DND-41 (cell line): ENCODE measurements around the gene DMRTA2.

Source experiments
- ATAC-seq: fragments of 200-7000 bp; cut with Tn5 transposase; 3 replicates; pipeline ENCODE4 v1.9.1; 2021; ENCODE audit warnings: low read depth; ENCODE audit not compliant: insufficient read depth
- DNase-seq: peaks from one replicate; pipeline ENCODE4 v3.0.0-alpha.2; 2020
- H2AFZ ChIP-seq: 2 replicates; pipeline ENCODE4 v1.6.0; 2012; ENCODE audit warnings: low read depth, low read length
- H3K27ac ChIP-seq: 2 replicates; pipeline ENCODE4 v1.5.1; 2012; ENCODE audit warnings: low read length, inconsistent platforms
- H3K27me3 ChIP-seq: fragments of 200-600 bp; sonication (generic); 2 replicates; pipeline ENCODE4 v1.6.0; 2012; ENCODE audit warnings: low read length, mild to moderate bottlenecking, inconsistent platforms; ENCODE audit not compliant: insufficient read depth, poor library complexity
- H3K36me3 ChIP-seq: 2 replicates; pipeline ENCODE4 v1.5.1; 2012; ENCODE audit warnings: low read length, inconsistent platforms; ENCODE audit not compliant: insufficient read depth
- H3K4me1 ChIP-seq: 2 replicates; pipeline ENCODE4 v1.5.1; 2012; ENCODE audit warnings: mild to moderate bottlenecking, low read length; ENCODE audit not compliant: insufficient read depth
- H3K4me2 ChIP-seq: 2 replicates; pipeline ENCODE4 v1.6.0; 2012; ENCODE audit warnings: mild to moderate bottlenecking, moderate library complexity, low read length, inconsistent platforms; ENCODE audit not compliant: insufficient read depth
- H3K4me3 ChIP-seq, 2 experiments: fragments of 200-600 bp in 1 of 2; shearing (Covaris generic) in 1 of 2; 2 replicates each; pipeline ENCODE4 v1.5.1; 2012 to 2016; ENCODE audit warnings: inconsistent platforms in 2 of 2, low read length in 2 of 2, mild to moderate bottlenecking in 2 of 2, low read depth in 1 of 2, moderate library complexity in 1 of 2
- H3K79me2 ChIP-seq: 2 replicates; pipeline ENCODE4 v1.6.0; 2012; ENCODE audit warnings: low read length, inconsistent platforms; ENCODE audit not compliant: insufficient read depth
- H3K9ac ChIP-seq: 2 replicates; pipeline ENCODE4 v1.6.0; 2012; ENCODE audit warnings: low read depth, mild to moderate bottlenecking, inconsistent platforms, low read length, moderate library complexity
- H3K9me3 ChIP-seq: 2 replicates; pipeline ENCODE4 v1.5.1; 2012; ENCODE audit warnings: low read length, moderate library complexity, mild to moderate bottlenecking, inconsistent platforms; ENCODE audit not compliant: insufficient read depth, severe bottlenecking
- H4K20me1 ChIP-seq: 2 replicates; pipeline ENCODE4 v1.6.0; 2012; ENCODE audit warnings: low read length; ENCODE audit not compliant: insufficient read depth
- CTCF ChIP-seq: IDR thresholded peaks from 2 replicates; pipeline ENCODE4 v1.5.1; 2012; ENCODE audit warnings: borderline replicate concordance, low read length, moderate library complexity, mild to moderate bottlenecking; ENCODE audit not compliant: poor library complexity, severe bottlenecking; ENCODE audit errors: extremely low read depth
- EZH2 ChIP-seq: IDR thresholded peaks from 3 replicates; pipeline ENCODE4 v1.6.1; 2012; ENCODE audit warnings: borderline replicate concordance, low read depth, mild to moderate bottlenecking, moderate library complexity, low read length, inconsistent platforms; ENCODE audit not compliant: severe bottlenecking

DMRTA2 gene

GRCh38 chr1:50417946-50418599 is 5.2 kb downstream of the DMRTA2 start:
- TF ChIP-seq CTCF: no peak
- no peak for TF ChIP-seq EZH2
- Histone ChIP-seq H3K9me3 (no peaks in the 10 kb centered on the region), H3K4me3 (no peak overlapping the region), H3K36me3 (no peaks in the 10 kb centered on the region), H4K20me1 (no peaks in the 10 kb centered on the region), H3K79me2 (no peaks in the 10 kb centered on the region), H3K27me3 (no peaks in the 10 kb centered on the region), H3K4me1 (no peaks in the 10 kb centered on the region), H3K27ac (no peak overlapping the region), H3K4me2 (no peak overlapping the region), H3K9ac (no peak overlapping the region), H2AFZ (no peak overlapping the region)
- no peak for DNase-seq
- ATAC-seq: no peak

GRCh38 chr1:50417507-50417906 is 5.7 kb downstream of the DMRTA2 start:
- no peak overlapping the region for H3K4me2 ChIP-seq
- H3K4me3 ChIP-seq: no peak overlapping the region
- DNase-seq: no peak
- no peaks in the 10 kb centered on the region for H3K79me2 ChIP-seq
- no peak overlapping the region for H3K27ac ChIP-seq
- ATAC-seq: no peak
- no peaks in the 10 kb centered on the region for H3K36me3 ChIP-seq
- H3K27me3 ChIP-seq: no peaks in the 10 kb centered on the region
- H3K9ac ChIP-seq: no peak overlapping the region
- H2AFZ ChIP-seq: no peak overlapping the region
- no peaks in the 10 kb centered on the region for H3K9me3 ChIP-seq
- no peaks in the 10 kb centered on the region for H3K4me1 ChIP-seq
- TF ChIP-seq EZH2 (no peak), CTCF (no peak)
- H4K20me1 ChIP-seq: no peaks in the 10 kb centered on the region

- H3K36me3 ChIP-seq: no peaks in the 10 kb centered on the region
Observed at GRCh38 chr1:50416553-50417453, 6.4 kb downstream of the DMRTA2 start.

More at GRCh38 chr1:50416553-50417453, 6.4 kb downstream of the DMRTA2 start:
- Histone ChIP-seq H3K4me1 (no peaks in the 10 kb centered on the region), H2AFZ (no peak overlapping the region), H3K27ac (no peak overlapping the region), H3K4me3 (no peak overlapping the region), H3K79me2 (no peaks in the 10 kb centered on the region), H3K9me3 (no peaks in the 10 kb centered on the region), H3K4me2 (no peak overlapping the region), H3K27me3 (no peaks in the 10 kb centered on the region), H3K9ac (no peak overlapping the region), H4K20me1 (no peaks in the 10 kb centered on the region)
- DNase-seq (no peak), ATAC-seq (no peak)
- TF ChIP-seq CTCF (no peak), EZH2 (no peak)
